Measurements from ENCODE around the gene ITPRID1.

GRCh38 chr7:31508823-31509222 is 5.1 kb upstream of the ITPRID1 start:
- TF ChIP-seq POLR2AphosphoS5 (IDR thresholded peaks at IDR 0.05; ENCODE audit: low read depth, low read length) (no peak), FOXM1 (CRISPR knock-in tag; IDR thresholded peaks at IDR 0.05) (no peak), CTCF (CRISPR knock-in tag; IDR thresholded peaks at IDR 0.05) (no peak), ZC3H13 (CRISPR knock-in tag; IDR thresholded peaks at IDR 0.05) (no peak), KDM5A (IDR thresholded peaks at IDR 0.05; ENCODE audit: borderline replicate concordance, low read length) (no peak), ZFAT (CRISPR knock-in tag; conservative IDR thresholded peaks at IDR 0.05) (no peak)

Measured in HepG2 (cell line).